Measurements from ENCODE around the gene TCEANC2.
A peak's percentile ranks its signal among the peaks of the same experiment; 100 is the strongest.

The TCEANC2 gene

DNA sequence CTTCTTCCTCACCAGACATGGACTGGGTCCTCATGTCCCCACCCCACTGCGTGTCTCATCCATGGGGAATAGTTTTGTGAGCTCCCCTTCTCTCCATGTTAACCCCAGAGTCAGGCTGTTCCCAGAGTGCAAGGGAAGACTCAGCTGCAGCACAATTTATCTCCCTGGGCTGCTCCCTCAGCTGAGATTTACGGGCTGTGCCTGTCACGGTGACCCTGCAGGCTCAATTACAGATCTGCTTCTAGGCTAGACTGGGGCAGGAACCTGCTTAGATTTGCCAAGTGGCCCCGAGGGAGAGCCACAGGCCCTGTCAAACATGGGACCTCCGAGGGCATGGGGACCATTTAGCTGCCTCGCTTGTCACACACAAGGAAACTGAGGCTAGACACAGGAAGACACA is 61.5 kb downstream of the TCEANC2 start:
- no peak for DNase-seq (ENCODE audit: low spot score)

DNA sequence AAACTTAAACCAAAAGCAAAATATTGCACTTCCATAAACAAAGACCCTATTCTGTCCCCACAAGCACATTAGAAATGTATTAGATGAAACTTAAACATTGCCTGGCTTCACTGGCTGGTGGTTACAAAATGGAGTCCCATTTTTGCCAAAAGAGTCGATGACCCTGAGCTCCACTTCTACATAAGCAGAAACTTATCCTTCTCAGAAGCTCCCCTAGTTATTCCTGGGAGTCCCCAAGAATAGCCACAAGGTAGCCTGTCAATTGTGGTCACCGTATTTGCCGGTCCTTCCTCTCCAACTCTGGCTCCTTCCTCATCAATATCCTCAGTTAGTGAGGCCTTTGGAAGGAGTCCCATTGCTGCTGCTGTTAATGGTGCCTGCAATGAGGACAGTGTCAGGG is 62.1 kb downstream of the TCEANC2 start:
- no peak for DNase-seq (ENCODE audit: low spot score)

DNA sequence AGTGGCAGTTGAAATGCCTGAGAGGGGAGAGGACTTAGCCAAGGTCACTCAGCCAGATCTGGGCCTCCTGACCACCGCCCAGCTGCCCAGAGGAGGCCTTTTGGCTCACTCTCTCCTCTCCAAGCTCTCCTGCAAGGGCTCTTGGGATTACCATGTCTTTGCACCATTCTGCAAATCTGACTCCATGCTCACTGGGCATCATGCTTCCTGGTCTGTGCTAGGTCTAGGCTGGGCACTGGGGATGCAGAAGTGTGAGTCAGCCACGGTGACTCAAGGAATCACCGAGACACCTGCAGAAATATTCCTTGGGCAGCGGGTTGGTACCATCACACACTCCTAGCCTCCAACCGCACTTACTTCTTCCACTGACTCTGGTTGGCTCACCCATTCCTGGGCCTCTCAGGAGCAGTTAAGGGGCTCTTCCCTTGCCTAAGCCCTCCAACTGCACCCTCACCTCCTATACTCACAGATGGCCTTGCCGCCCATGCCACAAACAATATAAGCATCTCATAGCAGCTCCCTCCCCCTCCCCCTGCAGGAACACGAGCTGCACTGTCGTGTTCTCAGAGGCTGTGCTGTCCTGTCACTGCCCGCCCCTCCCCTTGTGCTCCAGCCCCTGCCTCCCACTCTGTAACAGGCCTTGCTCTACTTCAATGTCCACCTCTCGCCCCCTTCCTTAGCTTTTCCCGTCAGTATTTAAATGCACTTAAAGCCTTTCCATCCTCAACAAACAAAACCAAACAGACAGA is 64.6 kb downstream of the TCEANC2 start:
- DNase-seq (ENCODE audit: low spot score): peak; percentile 85

DNA sequence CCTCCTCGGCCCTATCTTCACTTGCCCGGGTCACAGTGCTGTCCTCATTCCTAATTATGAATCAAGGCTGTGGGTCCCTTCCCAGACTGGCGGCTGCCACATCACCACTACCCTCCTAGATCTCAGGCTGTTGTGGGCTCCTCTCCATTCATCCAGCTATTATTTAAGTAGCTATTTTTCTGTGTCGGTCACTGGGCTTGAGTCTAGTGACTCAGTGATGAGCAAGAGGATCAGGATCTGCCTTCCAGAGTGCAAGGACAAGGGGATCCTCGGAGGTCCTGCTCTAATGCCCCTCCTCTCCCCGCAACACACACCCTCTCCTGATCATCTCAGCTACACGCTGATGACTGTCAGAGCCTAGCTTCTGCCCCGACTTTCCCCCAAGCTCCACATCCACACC is 65.3 kb downstream of the TCEANC2 start:
- no peak for DNase-seq (ENCODE audit: low spot score)

DNA sequence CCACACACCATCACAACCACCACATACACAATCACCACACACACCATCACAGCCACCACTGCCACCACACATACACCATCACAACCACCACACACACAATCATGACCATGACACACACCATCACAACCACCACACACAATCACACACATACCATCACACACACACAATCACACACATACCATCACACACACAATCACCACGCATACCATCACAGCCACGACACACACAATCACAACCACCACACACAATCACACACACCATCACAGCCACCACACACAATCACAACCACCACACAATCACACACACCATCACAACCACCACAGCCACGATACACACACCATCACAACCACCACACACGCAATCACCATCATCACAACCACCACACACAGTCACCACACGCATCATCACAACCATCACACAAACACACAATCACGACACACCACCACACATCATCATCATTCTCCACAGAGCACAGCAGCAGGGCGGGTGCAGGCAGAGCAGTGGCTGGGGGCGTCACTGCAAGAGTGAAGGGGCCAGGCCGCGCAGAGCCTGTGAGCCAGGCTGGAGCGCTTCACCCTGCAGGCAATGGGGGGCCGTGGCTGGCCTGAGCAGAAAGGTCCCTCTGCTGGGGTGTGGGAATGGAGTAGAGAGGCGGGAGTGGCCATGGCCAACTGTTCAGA is 66.8 kb downstream of the TCEANC2 start:
- no peak for DNase-seq (ENCODE audit: low spot score)

DNA sequence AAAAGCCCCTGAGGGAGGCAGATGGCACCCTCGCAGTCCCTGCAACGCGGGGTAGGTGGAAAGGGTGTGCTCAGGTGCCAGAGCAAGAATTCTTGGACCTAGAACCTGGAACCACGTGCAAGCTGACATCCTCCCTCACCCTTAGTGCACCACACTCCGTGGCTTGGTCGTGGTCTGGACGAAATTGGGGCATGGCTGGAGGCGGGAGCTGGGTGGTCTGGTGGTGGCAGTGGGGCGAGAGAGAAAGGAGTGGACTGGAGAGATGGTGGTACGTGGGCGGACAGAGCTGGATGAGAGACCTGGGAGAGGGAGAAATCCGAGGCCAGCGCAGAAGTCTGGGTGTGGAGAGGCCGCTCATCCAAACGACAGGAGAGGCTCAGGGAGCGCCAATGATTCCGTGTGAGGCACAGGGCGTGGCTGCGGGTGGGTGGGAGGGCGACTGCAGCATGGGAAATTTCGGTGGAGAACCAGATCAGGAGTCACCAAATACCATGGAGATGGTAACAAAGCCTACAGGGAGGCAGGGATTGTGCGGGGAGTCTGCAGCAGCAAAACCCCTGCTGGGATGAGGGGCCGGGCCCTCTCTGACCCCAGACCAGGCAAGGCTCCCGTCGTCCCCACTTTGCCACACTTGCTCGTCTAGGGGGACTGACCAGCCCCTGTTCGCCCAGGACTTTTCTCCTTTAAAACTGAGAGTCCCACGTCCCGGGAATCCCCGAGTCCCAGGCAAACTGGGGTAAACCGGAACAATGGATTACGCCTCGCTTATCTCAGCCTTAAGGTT is 67.5 kb downstream of the TCEANC2 start:
- DNase-seq (ENCODE audit: low spot score): no peak

DNA sequence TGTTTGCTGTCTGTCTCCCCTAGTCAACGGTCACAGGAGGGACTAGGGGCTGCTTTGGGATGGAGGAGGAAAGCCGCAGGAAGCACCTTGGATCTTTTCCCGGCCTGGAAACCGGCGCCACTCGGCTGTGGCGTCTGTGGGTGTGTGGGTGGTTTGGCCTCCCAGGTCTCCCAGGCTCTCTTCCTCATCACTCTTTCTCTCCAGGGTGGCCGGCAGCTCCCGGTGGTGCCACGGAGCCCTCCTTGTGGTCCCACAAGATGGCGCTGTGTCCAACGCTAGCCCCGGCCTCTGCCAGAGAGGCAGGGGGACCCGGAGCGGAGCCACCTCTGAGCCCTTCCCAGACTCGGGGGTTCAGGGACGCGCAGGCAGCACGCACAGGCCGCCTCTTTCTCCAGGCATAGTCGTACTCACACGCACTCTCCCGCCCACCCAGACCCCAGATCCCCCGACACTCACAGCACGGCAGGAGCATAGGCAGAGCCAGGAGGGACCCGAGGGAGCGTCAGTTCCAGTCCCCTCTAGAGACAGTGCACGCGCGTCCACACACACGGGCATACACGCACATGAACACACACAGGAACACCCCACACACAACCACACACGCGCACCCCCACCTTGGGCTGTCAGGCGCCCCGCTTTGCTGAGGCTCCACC is 68.2 kb downstream of the TCEANC2 start:
- DNase-seq (ENCODE audit: low spot score): peak; percentile 86

DNA sequence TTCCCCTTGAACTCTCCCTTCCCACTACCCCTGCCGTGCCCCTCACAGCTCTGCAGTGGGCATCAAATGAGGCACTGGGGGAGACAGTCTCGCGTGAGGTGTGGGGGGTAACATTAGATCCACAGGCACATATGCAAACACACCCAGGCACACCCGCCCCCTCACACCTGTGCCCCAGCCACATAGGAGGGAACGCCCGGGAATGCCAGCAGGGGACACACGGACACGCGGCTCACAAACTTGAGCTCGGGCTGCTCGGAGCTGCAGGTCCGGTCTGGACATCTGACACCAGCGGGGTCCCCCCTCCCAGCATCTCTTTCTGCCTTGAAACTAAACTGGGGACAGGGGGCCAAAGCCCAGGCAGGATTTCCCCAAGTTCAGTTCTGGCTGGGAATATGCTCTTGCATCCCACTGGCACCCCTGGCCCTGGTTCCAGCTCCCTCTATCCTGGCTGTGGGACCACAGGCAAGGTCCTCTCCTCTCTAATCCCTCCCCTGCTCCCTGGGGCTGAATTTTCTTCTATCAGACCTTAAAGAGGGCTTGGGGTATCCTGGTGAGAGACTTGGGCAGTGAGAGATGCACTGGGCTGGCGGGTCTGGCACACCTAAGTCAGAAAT is 68.8 kb downstream of the TCEANC2 start:
- DNase-seq (ENCODE audit: low spot score): no peak

DNA sequence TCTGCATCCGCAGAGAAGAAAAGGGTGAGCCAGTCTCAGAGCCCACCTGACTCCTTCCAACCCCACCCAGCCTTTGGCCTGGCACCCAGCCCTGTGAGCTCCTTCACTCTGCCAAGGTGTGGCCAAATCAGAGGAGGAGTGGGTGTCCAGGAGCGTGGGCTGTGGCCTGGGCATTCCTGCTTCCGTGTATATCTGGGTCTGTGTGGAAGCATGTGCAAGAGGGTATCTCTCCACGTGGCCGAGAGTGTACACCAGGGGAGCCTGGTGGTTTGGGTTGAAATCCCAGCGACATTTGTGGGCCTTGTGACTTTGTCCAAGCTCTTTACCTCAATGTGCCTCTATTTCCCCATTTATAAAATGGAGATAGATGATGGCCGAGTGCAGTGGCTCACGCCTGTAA is 69.6 kb downstream of the TCEANC2 start:
- no peak for DNase-seq (ENCODE audit: low spot score)

DNA sequence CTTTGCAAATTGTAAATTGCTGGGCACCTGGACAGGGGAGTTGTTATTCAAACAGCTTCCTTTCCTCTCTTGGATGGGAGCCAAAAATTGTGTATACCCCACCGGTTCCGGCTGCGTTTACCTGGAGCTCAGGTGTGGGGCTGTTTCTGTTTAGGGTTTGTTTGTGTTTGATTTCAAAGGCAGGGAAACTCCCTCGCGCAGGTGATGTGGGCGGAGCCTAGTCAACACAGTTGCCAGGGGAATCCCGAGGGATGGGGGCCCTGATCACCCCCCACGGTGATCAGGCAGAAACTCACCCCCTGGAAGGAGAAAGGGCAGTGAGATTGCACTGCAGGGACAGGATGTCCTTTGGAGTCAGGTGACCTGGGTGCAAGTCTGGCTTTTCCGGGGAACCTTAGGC is 71.1 kb downstream of the TCEANC2 start:
- no peak for DNase-seq (ENCODE audit: low spot score)

DNA sequence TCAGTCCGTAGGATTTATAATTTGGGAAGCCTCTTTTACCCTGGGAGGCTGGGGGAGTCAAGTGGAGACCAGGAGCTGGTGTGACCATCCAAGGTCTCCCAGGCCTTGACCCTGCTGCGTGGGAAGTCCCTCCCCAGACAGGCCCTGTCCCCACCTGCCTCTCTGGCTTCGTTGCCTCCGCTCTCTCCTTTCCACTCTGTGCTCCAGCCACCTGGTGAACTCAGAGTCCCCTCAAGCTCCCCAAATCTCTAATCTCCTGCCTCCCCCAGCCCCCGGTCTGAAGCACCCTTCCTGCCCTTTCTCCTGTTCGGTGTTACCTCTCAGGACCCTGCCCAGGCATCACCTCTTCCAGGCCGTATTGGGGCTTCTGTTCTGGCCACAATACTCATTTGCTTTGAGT is 71.5 kb downstream of the TCEANC2 start:
- no peak for DNase-seq (ENCODE audit: low spot score)

DNA sequence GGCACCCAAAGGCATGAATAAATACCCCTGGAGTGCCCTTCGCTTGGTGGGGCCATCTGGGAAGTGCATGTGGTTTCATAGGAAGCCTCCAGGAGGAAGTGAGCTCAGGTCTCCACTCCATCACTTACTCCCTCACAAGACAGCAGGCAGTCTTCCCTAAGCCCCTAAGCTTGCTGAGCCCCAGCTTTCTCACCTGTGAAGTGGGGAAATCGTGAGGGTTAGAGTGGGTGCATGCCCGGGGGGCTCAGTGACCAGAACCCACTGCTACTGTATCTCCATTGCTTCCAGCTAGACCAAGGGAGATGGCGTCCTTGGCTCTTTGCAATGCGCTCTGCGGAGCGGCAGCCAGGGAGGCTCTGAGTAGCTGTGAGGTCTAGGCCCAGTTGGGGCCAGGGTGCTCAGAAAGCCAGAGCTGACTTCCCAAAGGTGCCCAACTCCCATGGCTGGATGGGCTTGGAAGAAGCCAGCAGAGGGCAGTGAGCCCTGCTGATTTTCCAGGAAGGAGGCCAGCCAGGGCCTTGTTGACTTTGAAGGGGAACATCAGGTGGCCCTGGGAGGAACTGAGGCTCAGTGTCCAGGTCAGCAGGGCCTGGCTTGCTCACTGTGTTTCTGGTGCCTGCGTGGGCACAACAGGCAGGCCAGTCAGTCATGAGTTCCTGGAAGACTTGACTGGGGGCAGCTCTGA is 72.1 kb downstream of the TCEANC2 start:
- DNase-seq (ENCODE audit: low spot score): no peak

DNA sequence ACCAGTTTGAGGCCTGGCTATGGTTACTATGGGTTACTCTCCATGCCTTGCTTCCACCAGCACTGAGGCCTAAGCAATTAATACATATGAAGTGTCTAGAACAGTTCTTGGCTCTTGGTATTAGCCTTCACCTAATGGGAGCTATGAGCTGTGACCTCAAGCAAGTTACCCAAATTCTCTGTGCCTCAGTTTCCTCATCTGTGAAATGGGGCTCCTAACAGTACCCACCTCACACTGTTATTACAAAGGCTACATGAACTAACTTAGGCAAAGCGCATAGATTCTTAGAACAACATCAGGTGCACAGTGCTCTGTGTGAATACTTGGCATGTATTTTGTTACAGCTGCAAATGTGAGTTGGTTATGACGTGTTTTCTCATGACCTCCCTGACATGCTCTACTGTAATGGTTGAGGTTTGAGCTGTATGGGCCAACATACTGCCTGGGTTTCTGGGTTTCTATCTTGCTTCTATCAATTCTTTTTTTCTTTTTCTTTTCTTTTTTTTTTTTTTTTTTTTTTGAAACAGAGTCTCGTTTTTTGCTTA is 72.9 kb downstream of the TCEANC2 start:
- DNase-seq (ENCODE audit: low spot score): no peak

DNA sequence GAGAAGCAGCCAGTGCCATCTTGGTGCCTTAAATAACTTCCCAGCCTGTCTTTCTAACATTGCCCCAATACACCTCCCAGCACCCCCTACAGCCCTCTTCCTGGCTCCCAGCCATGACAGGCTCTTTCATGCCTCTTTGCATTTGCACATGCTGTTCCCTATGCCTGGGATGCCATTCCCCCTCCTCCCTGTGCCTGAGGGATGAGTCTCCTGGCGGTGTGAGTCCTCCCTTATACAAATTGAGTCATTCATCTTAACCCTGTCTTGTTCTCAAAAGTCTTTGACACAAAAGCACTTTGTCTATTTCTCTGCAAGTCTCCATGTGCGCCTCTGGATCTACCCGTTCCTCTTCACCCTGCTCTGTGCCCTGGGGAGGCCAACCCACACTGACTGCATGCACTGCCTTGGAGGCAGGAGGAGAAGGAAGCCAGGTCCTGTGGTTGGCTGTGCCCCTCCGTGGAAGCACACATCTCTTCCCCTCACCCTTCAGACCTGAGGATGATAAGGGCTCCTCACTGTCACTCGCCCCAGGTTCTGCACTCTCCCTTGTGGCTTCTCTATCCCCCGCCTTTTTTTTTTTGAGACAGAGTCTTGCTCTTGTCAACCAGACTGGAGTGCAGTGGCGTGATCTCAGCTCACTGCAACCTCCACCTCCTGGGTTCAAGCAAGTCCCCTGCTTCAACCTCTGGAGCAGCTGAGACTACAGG is 74.3 kb downstream of the TCEANC2 start:
- no peak for DNase-seq (ENCODE audit: low spot score)

DNA sequence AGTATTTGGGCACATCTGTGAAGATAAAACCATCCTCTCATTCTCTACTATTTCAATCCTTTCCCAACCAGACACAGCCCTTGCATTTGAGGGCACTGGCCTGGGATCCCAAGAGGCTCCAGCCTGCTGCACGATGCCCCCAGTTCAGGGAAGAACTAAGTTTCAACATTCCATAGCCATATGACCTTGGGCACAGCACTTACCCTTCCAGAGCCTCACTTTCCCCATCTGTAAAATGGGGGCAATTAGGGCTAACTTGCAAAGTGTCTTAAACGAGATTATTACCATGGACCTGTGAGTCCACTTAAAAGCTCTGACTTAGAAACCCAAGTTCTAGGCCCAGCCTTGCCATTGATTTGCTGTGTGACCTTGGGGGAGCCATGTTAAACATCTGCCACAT is 76.5 kb downstream of the TCEANC2 start:
- no peak for DNase-seq (ENCODE audit: low spot score)

DNA sequence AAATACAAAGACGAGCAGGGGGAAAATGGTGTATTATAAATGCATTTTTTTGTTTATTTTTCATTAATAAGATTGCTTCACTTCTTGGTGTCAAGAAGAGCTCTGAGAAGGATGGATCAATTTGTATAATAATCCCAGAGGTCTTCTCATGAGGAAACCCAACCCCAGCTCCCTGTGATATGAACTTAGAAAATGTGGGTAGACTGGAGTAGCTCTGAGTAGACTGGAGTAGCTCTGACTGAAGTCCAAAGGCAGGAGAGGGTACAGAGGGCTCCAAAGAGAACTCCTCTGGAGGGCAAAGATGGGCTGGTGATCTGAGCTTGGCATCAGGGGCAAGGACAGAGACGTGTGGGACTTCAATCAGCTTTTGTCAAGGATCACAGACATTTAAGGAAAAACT is 78.0 kb downstream of the TCEANC2 start:
- no peak for DNase-seq (ENCODE audit: low spot score)

DNA sequence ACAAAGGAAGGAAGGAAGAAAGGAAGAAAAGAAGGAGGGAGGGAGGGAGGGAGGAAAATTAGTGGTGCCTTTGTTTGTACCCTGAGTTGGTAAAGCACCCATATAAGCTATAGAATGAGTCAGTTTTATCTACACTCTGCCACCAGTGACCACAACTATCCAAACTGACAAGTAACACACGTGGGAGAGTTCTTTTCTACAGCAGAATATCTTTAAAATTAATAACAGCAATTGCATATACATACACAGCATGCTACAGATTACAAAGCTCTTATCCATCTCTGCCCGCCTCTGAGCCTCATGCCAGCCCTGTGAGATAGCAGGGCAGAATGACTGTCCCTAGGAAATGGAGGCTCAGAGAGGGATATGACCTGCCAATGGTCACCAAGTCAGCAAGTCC is 79.1 kb downstream of the TCEANC2 start:
- DNase-seq (ENCODE audit: low spot score): no peak

DNA sequence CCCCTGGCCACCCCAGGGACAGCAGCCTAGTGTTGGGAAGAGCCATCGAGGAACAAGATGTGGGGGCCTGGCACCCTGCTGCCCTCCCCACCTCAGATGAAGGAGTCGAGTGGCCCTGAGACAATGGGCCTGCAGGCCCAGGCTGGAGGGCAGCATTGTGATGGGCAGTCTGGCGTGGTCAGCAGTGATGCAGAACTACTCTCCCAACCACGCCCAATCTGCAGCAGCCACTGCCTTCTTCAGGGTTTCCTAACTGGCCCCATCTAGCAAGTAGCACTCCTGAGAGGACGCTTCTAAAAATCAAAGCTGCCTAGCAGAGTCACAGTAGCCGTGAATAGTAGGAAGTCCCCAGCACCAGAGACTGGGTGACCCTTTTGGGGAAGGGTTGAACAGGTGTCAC is 80.9 kb downstream of the TCEANC2 start:
- DNase-seq (ENCODE audit: low spot score): no peak

DNA sequence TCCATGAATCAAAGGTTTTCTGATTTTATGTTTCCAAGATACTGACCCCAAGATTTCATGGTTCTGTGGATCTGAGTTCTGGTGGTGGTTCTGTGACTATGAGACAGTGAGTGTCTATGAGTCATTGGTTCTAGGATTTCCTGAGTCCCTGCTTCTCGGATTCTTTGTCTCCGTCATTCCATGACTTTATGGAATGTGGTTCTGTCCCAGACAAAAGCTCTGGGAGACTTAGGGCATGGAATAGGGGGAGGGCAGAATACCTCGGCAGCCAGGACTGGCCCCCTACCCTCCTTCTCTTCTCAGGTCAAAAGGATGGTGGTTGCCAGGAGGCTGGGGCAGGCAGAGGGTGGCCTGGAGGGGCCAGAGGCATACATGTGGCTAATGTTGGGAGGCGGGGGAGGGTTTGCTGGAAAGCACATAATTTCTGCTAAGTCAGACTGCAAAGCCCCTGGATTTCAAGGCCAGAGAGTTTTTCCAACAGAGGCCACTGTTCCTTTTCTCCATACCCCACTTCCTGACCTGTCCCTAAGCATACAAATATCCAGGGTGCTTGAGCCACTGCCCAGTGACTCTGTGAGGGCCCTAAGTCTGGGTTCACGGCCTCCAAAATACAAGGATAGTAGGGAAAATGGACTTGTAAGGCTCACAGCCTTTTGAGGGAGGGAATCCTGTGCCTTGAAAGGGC is 82.2 kb downstream of the TCEANC2 start:
- DNase-seq (ENCODE audit: low spot score): no peak

Measured in Ammon's horn (tissue), 1 donor.